HUES64 (cell line): ENCODE measurements around the gene NRIP1.

Experiments used
- H3K27ac ChIP-seq: 2 replicates; pipeline ENCODE4 v1.7.0; 2013; ENCODE audit warnings: low read depth, low read length, inconsistent platforms
- H3K27me3 ChIP-seq: 2 replicates; pipeline ENCODE4 v1.6.1; 2013; ENCODE audit warnings: mild to moderate bottlenecking, low read length; ENCODE audit not compliant: insufficient read depth
- H3K36me3 ChIP-seq: 2 replicates; pipeline ENCODE4 v1.6.1; 2013; ENCODE audit warnings: mild to moderate bottlenecking, low read length; ENCODE audit not compliant: insufficient read depth
- H3K4me1 ChIP-seq: 2 replicates; pipeline ENCODE4 v1.6.1; 2013; ENCODE audit warnings: mild to moderate bottlenecking, low read length, moderate library complexity; ENCODE audit not compliant: insufficient read depth
- H3K4me3 ChIP-seq: 2 replicates; pipeline ENCODE4 v1.5.1; 2013; ENCODE audit warnings: mild to moderate bottlenecking, low read length, moderate library complexity
- H3K9ac ChIP-seq: 2 replicates; pipeline ENCODE4 v1.6.1; 2013; ENCODE audit warnings: mild to moderate bottlenecking, low read depth, low read length
- H3K9me3 ChIP-seq: 2 replicates; pipeline ENCODE4 v1.6.1; 2013; ENCODE audit warnings: low read depth, low read length; ENCODE audit not compliant: insufficient read depth
- WGBS: fragments of 150-250, 120-280 bp; methylation state at CpG from one replicate; pipeline ENCODE4 v1.1.7; 2013; ENCODE audit warnings: missing lambda C conversion rate; 5-methylcytosine and 5-hydroxymethylcytosine counted together

NRIP1 gene

DNA sequence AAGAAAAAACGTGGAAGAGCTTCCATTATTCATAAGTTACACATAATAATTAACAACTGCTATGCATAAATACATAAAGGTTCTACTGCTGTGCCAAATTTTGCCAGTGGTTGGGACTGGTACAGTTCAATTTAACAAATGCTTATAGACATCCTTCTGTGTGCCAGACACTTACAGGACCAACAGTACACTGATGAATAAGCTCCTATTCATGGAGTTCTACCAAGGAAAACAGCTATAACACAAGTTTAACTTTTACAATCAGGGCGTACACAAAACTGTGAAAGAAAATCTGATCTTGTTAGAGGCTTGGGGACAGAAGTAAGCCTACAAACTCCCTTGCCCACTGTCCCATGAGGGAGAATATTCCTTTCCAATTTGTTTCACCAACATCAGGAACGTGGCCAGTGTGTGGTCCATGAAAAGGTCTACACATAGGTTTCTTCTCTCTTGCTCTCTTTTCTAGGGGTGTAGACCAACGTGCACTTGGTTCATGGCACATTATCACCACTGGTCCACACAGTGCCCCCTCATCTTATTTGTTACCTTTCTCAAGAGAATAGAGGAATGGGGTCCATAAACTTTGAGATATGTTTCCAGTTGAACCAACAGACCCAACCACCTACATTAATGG lies 10.1 kb downstream of the NRIP1 start:
- no peaks in the 10 kb centered on the region for H3K9me3 ChIP-seq
- H3K4me1 ChIP-seq: peaks cover 64% of the 10 kb centered on the region
- H3K27ac ChIP-seq: no peak overlapping the region
- H3K4me3 ChIP-seq: no peak overlapping the region
- WGBS: 83% methylated on average over 4 of the region's 4 CpGs
- no peak overlapping the region for H3K9ac ChIP-seq
- no peaks in the 10 kb centered on the region for H3K36me3 ChIP-seq
- H3K27me3 ChIP-seq: no peaks in the 10 kb centered on the region

DNA sequence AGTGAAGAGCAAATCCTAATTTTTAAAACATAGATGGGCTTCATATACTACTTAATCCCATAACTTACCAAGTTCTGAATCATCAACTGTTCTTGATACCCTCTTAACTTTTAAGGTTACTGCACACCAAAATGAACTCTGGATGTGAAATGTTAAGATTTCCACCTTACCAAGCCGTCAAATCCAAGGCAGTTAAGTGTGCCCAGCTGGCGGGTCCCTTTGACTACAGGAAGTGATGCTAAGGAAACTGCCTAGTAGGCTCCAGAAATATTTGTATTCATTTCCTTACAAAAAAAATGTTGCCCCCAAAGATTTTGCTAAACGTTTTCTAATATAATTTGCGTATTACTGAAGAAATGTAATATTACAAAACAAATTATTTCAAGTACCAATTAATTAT lies 10.7 kb downstream of the NRIP1 start:
- peaks cover 63% of the 10 kb centered on the region for H3K4me1 ChIP-seq
- no peaks in the 10 kb centered on the region for H3K27me3 ChIP-seq
- no peaks in the 10 kb centered on the region for H3K36me3 ChIP-seq
- H3K4me3 ChIP-seq: no peak overlapping the region
- H3K9me3 ChIP-seq: no peaks in the 10 kb centered on the region
- 77% methylated on average over 2 of the region's 4 CpGs for WGBS
- H3K27ac ChIP-seq: no peak overlapping the region
- no peak overlapping the region for H3K9ac ChIP-seq

GRCh38 chr21:15053500-15053899 lies 11.3 kb downstream of the NRIP1 start:
- H3K9me3 ChIP-seq: no peaks in the 10 kb centered on the region
- no peak overlapping the region for H3K27ac ChIP-seq
- H3K4me3 ChIP-seq: no peak overlapping the region

DNA sequence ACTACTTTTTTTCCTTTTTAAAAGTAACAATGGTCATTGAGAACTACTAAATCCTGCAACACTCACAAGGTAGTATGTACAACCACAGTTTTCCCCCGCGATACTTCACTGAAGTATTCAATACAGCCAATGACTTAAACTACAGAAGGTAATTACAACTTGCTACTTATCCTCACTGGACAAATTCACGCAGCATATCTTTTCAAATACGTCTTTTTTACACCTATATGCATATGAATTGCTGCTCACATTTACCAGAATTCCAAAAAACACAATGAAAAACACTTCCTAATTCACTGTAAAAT lies 12.4 kb downstream of the NRIP1 start:
- Histone ChIP-seq H3K9ac (no peak overlapping the region), H3K36me3 (no peaks in the 10 kb centered on the region), H3K27me3 (no peaks in the 10 kb centered on the region), H3K9me3 (no peaks in the 10 kb centered on the region), H3K27ac (no peak overlapping the region), H3K4me3 (no peak overlapping the region), H3K4me1 (peaks cover 48% of the 10 kb centered on the region)
- WGBS: 57% methylated on average over 4 of the region's 4 CpGs

More at GRCh38 chr21:15053500-15053899, 11.3 kb downstream of the NRIP1 start:
- Histone ChIP-seq H3K9ac (no peak overlapping the region), H3K4me1 (peaks cover 57% of the 10 kb centered on the region), H3K36me3 (no peaks in the 10 kb centered on the region), H3K27me3 (no peaks in the 10 kb centered on the region)
- WGBS: 83% methylated on average over 1 of the region's 1 CpG

DNA sequence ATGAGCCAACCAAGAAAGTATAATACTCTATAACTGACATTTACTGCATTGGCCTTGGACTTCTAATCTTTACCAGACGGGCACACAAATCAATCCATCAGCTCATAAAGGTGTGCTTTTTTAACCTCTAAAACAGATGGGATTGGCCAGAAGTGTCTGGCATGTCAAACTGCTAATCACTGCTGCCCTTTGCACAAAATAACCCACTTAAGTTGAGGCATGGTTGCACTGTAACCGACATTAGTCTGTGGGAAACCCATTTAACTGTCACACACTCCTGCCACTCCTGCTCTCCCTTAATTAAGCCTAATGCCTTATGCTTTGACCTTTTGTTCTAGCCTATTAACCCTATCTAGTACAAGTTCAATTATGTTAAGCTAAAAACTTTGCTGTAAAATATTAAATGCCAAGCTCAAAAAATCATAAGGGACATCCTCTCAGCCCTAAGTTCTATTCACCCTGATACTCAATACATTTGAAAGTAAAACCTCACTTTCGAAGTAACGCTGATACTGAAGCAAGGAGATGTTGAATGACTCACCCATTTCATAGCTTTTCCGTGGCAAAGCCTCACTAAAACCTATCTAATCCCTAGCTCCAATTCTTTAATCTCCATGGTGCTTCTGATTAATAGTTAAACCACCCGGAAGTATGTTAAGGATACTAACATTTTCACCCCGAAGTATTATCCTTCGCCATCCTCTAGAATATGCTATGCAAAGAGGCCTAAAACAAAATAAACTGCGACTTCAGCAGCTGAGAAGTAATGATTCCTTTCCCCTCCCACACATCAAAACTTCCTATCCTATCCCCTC lies 12.9 kb downstream of the NRIP1 start:
- Histone ChIP-seq H3K27me3 (no peaks in the 10 kb centered on the region), H3K9ac (no peak overlapping the region), H3K9me3 (no peaks in the 10 kb centered on the region), H3K4me3 (no peak overlapping the region), H3K4me1 (peaks cover 42% of the 10 kb centered on the region), H3K36me3 (no peaks in the 10 kb centered on the region), H3K27ac (no peak overlapping the region)
- WGBS: 53% methylated on average over 9 of the region's 9 CpGs

GRCh38 chr21:15050568-15051377 lies 14.0 kb downstream of the NRIP1 start:
- H3K4me3 ChIP-seq: peak overlapping the region; percentile 29; the same call in 1 of the 2 replicates
- WGBS: 28% methylated on average over 10 of the region's 11 CpGs
- no peaks in the 10 kb centered on the region for H3K27me3 ChIP-seq
- H3K27ac ChIP-seq: peak overlapping the region; percentile 72
- no peak overlapping the region for H3K9ac ChIP-seq
- H3K9me3 ChIP-seq: no peaks in the 10 kb centered on the region
- peaks cover 39% of the 10 kb centered on the region for H3K4me1 ChIP-seq
- H3K36me3 ChIP-seq: no peaks in the 10 kb centered on the region

- H3K36me3 ChIP-seq: peaks cover 8% of the 10 kb centered on the region; the same call in 1 of the 2 replicates
- H3K4me3 ChIP-seq: no peak overlapping the region
- peaks cover 6% of the 10 kb centered on the region for H3K4me1 ChIP-seq
- no peaks in the 10 kb centered on the region for H3K9me3 ChIP-seq
- H3K9ac ChIP-seq: no peak overlapping the region
- no peak overlapping the region for H3K27ac ChIP-seq
- 98% methylated on average over 3 of the region's 3 CpGs for WGBS
- no peaks in the 10 kb centered on the region for H3K27me3 ChIP-seq
Observed at GRCh38 chr21:15045017-15045416, 19.8 kb downstream of the NRIP1 start.

DNA sequence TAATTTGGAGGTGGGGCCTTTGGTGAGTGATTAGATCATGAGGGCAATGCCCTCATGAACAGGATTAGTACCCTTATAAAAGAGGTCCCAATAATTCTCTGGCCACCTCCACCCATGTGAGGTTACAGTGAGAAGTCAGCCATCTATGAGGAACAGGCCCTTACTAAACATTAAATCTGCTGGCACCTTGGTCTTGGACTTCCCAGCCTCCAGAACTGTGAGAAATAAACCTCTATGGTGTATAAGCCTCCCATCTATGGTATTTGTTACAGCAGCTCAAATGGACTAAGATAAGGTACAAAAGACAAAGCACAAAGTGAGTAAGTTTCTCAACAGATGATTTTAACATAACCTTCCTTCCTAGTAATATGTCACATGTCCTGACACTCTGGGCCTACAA lies 22.3 kb downstream of the NRIP1 start:
- Histone ChIP-seq H3K27me3 (no peaks in the 10 kb centered on the region), H3K9ac (no peak overlapping the region), H3K9me3 (no peaks in the 10 kb centered on the region), H3K4me3 (no peak overlapping the region), H3K27ac (no peak overlapping the region), H3K36me3 (peaks cover 8% of the 10 kb centered on the region; the same call in 1 of the 2 replicates), H3K4me1 (no peaks in the 10 kb centered on the region)

- Histone ChIP-seq H3K9ac (no peak overlapping the region), H3K36me3 (peaks cover 8% of the 10 kb centered on the region; the same call in 1 of the 2 replicates), H3K9me3 (no peaks in the 10 kb centered on the region), H3K27me3 (no peaks in the 10 kb centered on the region), H3K4me1 (no peaks in the 10 kb centered on the region), H3K27ac (no peak overlapping the region), H3K4me3 (no peak overlapping the region)
- 100% methylated on average over 1 of the region's 1 CpG for WGBS
Observed at GRCh38 chr21:15039607-15040299, 25.0 kb downstream of the NRIP1 start.

- no CpG with 5 or more reads among the region's 1 CpG for WGBS
Observed at GRCh38 chr21:15037900-15038293, 26.9 kb downstream of the NRIP1 start.

More at GRCh38 chr21:15037900-15038293, 26.9 kb downstream of the NRIP1 start:
- Histone ChIP-seq H3K4me3 (no peak overlapping the region), H3K27ac (no peak overlapping the region), H3K9me3 (no peaks in the 10 kb centered on the region), H3K9ac (no peak overlapping the region), H3K27me3 (no peaks in the 10 kb centered on the region), H3K4me1 (no peaks in the 10 kb centered on the region), H3K36me3 (peaks cover 7% of the 10 kb centered on the region; the same call in 1 of the 2 replicates)
